ENCODE measurements around the gene CDC42BPB.
"Not testable (repeated sequence)": the region's sequence is repeated elsewhere in the genome, so short reads cannot be mapped to it uniquely, and the experiment has no call there.

Gene CDC42BPB

DNA sequence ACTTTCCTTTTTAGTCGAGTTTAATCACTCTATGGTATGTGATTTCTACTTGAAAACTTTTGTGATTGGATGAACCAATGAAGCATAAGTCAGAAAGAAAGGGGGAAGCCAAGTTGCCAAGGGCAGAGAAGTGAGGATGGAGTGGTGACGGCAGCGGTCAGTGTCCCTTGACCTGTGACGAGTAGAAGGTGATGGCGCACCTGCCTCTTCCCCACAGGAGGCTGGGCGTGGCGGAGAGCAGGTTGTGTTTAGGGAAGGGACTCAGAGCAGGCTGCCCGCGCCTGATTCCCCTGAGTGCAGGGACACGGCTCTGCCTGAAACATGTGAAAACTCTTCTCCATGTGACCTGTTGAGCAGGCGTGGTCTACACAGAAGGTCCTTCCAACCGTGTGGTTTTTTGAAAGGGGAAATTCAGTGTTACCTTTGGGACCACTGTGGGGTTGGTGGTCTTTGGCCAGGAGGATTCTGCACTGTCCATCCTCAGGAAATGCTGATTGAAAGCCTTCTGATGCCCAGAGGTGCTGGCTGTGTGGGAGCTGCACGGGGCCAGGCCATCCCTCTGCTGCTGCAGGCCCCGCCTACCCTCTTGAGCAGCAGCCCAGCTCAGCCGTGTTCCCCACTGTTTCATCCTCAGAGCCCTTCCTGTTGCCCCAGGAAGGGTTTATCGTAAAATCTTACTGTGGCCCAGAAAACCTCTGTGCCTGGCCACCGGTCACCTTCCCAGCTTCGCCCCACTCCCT is 158.4 kb downstream of the CDC42BPB start:
- DNase-seq (ENCODE audit: low spot score): no peak

DNA sequence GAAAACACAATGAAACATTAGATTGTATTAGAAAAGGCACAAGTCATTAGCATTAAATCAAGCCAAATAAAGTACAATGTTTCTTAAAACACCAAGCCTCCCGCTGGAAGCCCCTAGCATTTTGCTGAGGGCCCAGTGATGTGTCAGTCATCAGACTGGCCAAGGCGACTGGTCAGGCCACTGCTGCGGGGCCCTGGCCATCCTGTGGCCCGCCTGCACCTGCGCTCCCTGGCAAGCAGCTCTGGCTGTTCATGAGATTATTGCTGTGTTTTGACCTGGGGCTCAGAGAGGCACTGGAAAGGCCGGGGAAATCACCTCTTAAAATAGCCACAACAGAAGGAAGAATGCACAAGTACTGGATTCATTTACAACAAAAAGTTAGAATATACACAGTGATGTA is 159.1 kb downstream of the CDC42BPB start:
- DNase-seq (ENCODE audit: low spot score): no peak

DNA sequence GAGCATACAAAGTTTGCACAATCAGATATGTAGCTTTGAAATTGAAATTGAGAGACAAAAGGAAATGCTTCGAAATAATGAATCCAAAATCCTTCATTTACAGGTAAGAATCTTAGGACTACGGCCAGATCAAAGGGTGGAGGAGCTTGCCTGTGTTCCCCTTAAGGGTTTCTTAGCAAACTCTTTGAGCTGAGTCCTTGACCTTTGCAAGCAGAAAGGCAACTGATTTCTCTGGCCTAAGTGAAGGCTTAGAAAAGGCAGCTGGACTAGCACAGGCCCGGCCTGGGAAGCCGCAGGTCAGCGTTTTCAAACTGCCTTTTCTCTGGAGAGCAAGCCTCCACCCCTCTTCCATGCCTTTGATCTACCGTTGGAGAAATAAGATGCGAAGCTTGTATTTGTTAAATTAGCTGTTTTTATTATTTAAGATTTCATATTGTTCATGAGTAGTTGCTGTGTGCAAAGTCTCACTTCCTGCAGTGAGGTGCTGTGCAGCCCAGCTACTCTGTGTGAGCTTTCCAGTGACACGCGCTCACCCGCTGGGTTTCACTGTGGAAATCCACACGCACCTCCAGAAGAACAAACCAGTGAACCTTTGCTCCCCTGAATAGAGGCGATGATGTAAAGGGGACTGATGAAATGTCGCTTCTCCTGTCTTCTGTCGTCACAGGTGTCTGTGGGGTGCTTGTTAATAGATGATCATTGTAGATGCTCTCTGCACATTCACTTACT is 159.9 kb downstream of the CDC42BPB start:
- DNase-seq (ENCODE audit: low spot score): no peak

DNA sequence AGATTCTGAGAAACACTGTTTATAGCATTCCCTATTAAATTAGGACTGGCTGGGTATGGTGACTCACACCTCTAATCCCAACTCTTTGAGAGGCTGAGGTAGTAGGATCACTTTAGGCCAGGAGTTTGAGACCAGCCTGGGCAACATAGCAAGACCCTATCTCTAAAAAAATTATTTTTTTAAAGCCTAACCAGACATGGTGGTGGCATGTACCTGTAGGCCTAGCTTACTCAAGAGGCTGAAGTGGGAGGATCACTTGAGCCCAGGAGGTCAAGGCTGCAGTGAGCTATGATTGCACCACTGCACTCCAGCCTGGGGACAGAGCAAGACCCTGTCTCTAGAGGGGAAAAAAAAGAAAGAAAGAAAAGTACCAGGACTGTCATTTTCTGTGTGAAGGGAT is 160.6 kb downstream of the CDC42BPB start:
- not testable (repeated sequence) for DNase-seq (ENCODE audit: low spot score)

DNA sequence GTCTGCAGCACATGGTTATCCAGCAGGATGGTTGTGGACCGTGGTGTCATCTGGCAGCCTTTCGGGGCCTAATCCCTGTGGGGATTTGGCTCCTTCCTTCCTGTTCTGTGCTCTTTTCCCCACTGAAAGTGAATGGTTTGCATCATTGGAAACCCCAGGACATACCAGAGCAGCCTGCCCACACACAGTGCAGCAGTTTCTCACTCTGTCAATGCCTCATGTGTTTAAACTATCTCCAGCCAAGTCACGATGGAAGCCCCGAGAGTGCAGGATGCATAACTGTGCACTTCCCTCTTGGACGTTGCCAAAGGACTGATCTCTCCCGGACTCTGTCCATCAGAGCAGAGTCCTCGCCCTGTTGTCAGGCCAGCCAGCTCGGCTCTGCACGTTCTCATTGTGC is 163.9 kb downstream of the CDC42BPB start:
- DNase-seq (ENCODE audit: low spot score): no peak

DNA sequence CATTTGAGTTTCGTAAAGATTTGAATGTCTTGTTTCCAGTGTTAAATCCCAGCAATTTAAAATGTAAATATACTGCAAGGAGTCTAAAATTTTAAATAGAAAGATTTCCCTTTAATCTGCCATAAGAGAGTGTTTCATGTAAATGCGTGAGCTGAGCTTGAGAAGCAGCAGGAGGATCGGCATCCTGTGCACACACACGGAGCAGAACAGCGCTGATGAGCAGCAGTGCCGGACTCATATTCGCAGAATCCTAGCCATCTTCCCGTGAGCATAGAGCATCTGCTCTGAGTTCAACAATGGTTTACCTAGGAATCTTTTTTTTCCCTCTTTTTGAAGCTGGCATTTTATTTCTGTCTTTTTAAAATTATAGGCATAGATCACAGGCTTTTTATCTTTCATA is 164.7 kb downstream of the CDC42BPB start:
- no peak for DNase-seq (ENCODE audit: low spot score)

DNA sequence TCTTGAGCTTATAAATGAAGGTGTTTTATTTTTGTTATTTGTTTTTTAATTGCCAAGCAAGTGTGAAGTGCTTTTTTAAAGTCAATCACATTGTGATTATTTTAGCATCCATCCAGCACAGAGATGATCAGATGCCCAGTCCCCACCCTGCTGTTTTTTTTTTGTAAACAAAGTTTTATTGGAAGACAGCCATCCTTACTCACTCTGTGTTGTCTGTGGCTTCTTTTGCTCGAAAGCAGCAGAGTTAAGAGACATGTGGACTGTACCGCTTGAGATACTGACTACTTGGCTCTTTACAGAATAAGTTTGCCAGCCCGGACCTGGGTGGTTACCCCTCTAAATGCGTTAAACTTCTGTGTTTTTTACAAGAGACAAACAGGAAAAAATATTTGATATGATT is 165.8 kb downstream of the CDC42BPB start:
- no peak for DNase-seq (ENCODE audit: low spot score)

DNA sequence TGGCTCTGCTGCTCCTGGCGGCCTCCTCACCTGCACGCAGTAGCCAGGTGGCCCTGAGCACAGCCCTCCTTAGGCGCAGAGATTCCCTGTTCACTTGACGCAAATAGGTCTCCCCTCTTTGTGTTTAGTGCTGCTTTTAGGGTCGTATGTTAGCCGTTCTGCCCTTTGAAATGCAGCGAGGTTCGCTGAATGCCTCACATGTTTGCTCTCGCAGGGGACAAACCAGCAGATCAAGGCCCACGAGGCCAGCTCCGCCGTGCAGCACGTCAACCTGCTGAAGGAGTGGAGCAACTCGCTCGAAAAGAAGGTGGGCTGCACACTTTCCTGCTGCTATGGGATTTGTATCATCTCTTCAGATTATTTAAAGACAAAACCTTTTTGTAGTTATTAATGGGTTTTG is 166.2 kb downstream of the CDC42BPB start:
- DNase-seq (ENCODE audit: low spot score): no peak

DNA sequence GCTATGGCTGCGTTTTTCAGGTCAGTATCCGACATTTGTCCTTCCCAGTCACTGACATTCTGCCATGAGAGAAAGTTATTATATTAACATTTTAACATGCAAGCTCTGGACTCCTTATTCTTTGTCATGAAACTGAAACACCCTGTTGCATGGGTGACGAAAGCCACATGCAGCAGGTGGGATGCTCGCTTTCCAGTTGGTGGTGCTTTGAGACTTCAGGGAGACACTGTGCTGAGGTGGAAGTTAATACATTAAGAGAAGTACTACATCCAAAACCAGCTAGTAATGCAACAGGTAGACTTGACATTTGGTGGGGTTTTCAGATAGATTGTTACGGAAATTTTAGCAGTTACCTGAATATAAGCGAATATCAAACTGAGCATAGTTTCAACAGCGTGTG is 167.7 kb downstream of the CDC42BPB start:
- no peak for DNase-seq (ENCODE audit: low spot score)

DNA sequence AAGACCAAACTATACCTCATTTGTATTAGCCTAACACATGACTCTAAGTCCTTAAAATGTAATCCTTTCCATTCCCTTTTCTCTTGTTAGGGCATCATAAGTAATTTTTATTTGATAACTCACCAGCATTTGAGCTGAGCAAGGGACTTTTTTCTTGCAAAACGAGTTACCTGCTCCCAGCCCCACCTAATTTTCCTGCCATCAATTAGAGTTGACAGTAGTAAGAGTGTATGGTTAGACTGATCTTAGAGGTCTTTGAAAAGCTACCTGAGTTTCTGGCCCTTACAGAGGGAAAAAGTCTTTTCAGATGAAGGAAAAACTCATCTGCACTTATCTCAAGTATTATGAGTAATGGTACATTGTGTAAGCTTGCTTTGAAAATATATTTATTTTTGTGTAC is 168.6 kb downstream of the CDC42BPB start:
- no peak for DNase-seq (ENCODE audit: low spot score)

DNA sequence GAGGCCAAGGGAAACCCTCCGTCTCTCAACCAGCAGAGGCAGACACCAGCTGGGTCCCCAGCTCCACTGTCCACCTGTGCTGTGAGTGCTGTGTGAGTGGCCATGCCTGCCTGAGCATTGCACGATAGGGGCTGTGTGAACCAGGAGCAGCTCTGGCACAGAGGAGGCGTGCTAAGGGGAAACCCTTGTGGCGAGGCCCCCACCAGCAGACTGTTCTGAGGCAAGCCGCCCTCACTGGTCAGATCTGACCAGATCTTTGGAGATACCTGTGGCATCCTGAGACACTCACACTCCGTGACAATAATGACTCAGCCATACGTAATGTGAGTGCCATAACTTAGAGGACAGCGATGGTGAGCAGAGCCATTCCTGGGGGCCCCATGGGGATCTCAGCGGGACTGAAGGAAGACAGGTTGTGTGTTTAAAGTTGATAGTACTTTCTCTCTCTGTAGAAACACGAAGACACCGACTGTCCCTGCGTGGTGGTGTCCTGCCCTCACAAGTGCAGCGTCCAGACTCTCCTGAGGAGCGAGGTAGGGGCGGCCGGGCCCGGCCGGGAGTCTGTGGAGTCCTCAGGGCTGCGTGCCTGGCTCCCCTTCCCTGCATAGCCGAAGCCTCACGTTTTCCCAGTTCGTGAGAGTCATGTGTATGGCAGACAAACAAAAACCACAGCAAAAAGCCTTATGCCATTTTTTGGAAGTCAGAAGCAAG is 171.5 kb downstream of the CDC42BPB start:
- no peak for DNase-seq (ENCODE audit: low spot score)

DNA sequence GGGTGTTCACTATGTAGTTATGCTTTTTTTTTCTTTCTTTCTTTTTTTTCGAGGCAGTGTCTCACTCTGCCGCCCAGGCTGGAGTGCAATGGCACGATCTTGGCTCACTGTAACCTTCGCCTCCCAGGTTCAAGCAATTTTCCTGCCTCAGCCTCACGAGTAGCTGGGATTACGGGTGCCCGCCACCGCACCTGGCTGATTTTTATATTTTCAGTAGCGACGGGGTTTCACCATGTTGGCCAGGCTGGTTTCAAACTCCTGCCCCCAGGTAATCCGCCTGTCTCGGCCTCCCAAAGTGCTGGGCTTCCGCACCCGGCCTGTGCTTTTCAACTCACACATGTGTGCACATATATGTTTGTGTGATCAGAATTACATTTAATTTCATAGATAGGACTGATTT is 173.8 kb downstream of the CDC42BPB start:
- DNase-seq (ENCODE audit: low spot score): no peak

DNA sequence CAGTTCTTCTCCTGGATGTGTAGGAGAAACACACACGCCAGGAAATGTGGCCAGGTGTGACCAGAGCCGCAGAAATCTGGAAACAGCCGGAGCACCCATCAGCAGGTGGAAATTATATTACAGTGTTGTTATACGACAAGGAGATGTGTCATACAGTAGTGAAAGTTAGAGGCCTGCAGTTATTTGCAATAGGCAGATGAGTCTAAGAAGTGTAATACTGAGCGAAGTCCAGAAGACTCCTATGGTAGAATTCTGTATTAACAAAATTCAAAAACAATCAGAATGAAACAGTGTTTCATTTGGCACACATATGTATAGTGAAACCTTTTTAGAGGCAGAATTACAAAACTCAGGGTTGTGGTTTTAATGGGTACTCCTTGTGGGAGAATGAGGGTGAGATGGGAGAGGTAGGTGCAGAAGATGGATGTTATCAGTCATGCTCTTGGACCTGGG is 174.2 kb downstream of the CDC42BPB start:
- no peak for DNase-seq (ENCODE audit: low spot score)
